GM12892 (cell line): Measurements from ENCODE around the gene RBAK.

Experiments
- POLR2A ChIP-seq: IDR thresholded peaks from 2 replicates; pipeline ENCODE4 v1.6.1; 2011; ENCODE audit warnings: low read depth, low read length, control low read depth
- POLR2AphosphoS5 ChIP-seq: IDR thresholded peaks from 2 replicates; pipeline ENCODE4 v1.6.1; 2011; ENCODE audit warnings: low read depth, low read length, control low read depth

- TF ChIP-seq POLR2A (no peak), POLR2AphosphoS5 (no peak)
Observed at GRCh38 chr7:5070206-5070605, 24.5 kb downstream of the RBAK start.
